NCI-H2029 treated with DMSO at 0.1 percent for 48 hours (cell line): ENCODE data around the gene IRGM.
"Not testable (repeated sequence)": the region's sequence is repeated elsewhere in the genome, so short reads cannot be mapped to it uniquely, and the experiment has no call there.

Experiments used
- DNase-seq: peaks from one replicate; lab custom pipeline; 2025; lab: John Stamatoyannopoulos, UW

IRGM gene, protein sequence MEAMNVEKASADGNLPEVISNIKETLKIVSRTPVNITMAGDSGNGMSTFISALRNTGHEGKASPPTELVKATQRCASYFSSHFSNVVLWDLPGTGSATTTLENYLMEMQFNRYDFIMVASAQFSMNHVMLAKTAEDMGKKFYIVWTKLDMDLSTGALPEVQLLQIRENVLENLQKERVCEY

DNA sequence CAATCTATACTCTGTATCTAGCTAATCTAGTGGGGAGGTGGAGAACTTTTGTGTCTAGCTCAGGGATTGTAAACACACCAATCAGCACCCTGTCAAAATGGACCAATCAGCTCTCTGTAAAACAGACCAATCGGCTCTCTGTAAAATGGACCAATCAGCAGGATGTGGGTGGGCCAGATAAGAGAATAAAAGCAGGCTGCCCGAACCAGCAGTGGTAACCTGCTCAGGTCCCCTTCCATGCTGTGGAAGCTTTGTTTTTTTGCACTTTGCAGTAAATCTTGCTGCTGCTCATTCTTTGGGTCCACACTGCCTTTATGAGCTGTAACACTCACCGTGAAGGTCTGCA lies at the start of gene IRGM:
Gene IRGM, plus strand, starts transcription at position 214 of the 346 bp plus-strand sequence. CDS start 1,603 bp downstream, outside the sequence.
- not testable (repeated sequence) for DNase-seq

DNA sequence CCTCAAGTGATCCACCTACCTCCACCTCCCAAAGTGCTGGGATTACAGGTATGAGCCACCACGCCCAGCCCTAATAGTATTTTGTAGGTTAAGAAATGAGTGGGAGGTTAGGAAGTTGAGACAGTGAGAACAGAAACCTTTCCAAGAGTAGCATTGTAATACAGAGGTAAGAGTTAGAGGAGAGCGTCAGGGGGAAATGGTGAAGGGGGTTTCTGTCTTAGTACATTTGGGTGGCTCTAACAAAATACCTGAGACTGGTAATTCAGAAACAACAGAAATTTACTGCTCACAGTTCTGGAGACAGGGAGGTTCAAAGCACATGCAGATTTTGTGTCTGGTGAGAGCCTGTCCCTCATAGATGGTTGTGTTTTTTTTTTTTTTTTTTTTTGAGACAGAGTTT lies 48.9 kb upstream of the IRGM start:
- DNase-seq: no peak

DNA sequence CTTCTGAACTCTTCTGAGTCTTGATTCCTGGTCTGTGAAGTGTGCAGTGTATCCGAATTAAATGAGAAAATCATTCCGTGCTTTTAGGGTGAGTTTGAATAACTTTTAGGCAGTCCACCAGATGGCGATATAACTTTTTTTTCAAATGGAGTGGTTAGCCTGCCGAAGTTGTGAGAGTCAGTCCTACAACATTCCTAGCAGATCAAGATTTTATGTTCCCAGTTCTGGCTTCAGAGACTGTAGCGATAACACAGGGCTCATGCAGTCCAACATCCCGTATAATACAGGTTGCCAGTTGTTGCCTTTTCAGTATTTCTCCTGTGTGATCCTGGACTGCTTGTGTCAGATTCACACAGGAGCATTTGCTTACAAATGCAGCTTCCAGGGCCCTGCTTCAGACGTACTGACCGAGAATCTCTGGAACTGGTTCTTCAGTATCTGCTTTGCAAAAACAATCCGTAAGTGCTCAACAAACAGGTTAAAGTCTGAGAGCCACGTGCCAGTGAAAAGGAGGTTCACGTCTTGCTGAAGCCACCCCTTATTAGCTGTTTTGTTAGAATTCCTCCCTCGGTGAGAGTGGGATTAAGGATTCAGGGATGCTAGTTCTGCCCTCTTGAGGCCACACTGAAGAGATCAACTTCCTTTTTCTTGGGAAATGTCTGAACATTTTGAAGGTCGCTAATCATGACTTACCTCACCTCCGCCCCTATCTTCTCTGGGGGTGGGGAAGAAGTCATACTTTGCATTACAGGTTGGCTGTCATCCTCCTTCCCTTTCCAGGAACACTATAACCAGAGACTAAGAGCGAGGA lies 45.0 kb upstream of the IRGM start:
- DNase-seq: peak; percentile 11

DNA sequence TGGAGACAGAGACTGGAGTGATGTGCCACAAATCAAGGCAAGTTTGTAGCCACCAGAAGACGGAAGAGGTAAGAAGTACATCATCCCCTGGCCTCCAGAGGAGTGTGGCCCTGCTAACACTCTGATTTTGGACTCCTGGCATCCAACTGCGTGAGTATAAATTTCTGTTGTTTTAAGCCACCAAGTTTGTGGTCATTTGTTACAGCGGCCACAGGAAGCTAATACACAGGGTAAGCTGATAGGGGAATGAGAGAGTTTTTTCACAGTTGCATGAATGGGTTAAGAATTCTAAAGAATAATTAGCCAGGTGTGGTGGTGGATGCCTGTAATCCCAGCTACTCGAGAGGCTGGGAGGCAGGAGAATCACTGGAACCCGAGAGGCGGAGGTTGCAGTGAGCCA lies 41.9 kb upstream of the IRGM start:
- DNase-seq: no peak

DNA sequence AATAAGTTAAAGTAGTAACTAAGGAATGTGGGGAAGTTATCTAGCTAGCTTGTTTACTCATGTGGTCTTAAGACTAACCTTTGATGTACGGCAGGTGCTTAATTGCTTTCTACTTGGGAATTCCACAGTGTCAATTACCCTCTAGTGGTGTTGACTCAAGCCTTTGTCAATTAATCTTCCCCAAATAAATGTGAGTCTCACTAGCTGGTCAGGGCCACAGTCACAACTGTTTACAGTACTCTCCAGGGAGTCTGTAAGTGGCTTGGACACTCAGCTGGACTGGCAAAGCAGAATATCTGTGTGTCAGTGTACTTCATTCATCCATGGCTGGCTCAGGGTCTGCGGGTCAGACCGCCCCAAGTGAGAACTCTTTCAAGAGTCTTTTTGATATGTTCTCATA lies 37.0 kb upstream of the IRGM start:
- DNase-seq: no peak

DNA sequence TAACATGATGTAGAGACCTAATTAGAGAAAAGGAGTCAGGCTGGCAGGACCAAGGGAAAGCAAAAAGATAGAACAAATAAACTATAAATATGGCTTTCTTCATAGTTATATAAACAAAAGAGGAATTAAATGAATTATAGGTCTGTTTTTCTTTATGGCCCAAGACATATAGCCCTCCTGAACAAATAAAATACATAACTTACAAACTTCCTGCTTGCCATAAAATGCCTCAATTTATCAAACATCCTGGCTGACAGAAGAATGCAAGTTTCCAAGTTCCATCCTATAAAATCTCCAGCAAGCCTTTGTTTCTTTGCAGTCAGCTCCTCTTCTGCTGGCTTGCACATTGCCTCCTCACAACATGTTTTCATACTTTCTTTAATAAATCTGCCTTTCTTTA lies 31.3 kb upstream of the IRGM start:
- DNase-seq: no peak

DNA sequence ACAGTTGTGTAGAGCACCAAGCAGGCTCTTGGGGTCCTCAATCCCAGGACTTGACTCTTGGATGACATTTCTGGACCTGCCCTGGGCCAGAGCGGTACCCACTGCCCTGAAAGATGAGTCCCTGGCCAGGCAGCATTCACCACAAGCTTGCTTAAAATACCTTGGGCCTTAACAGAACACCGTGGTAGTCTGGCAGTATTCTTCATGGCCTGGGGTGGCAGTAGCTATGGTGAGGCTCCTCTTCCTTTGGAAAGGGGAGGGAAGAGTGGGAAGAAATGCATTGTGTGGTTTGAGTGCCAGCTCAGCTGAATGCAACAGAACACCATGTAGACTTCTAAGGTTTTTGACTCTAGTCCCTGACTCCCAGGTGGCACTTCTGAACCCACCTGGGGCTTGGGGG lies 29.4 kb upstream of the IRGM start:
- DNase-seq: no peak

DNA sequence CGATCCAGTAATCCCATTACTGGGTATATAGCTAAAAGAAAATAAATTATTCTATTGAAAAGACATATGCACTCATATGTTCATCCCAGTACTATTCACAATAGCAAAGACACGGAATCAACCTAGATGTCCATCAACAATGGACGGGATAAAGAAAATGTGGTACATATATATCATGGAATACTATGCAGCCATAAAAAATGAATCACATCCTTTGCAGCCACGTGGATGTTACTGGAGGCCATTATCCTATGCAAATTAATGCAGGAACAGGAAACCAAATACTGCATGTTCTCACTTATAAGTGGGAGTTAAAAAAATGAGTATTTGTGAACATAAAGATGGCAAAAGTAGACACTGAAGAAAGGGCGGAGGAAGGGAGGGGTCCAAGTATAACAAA lies 16.6 kb upstream of the IRGM start:
- DNase-seq: no peak

DNA sequence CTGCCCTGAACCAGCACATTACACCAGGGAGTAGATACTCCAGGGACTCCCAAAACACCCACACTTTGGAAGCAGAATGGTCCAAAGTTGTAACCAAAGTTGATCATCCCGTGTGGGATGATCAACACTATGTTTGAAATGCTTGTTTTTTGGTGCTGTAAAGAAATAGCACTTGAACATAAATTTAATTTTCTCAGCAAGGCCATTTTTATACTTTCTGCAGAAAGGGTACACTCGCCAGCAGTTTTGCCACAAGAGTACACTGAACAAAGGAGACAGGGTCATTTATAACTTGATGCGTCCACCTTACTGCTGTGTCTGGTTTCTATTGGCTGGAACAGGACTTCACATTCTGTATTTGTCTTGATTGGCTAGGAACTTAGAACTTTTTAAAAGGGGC lies 14.5 kb upstream of the IRGM start:
- DNase-seq: not testable (repeated sequence)

DNA sequence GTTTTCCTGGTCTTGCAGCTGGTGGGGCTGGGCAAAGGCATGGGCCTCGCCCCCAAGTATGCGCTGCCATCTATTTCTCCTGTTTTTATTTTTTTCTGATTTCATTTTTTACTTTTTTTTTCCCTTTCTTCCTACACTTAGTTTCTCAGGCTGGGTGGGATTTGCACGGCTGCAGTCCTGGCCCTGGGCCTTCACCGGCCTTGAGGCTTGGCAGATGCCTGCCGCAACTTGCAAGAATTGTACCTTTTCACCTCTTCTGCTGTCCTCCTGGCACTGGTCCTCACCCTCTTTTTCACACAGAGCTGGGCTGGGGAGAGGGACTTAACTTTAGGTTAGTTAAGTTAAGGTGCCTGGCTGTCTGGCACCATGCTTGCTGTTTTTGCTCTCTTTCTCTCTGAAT lies 10.3 kb upstream of the IRGM start:
- DNase-seq: no peak

DNA sequence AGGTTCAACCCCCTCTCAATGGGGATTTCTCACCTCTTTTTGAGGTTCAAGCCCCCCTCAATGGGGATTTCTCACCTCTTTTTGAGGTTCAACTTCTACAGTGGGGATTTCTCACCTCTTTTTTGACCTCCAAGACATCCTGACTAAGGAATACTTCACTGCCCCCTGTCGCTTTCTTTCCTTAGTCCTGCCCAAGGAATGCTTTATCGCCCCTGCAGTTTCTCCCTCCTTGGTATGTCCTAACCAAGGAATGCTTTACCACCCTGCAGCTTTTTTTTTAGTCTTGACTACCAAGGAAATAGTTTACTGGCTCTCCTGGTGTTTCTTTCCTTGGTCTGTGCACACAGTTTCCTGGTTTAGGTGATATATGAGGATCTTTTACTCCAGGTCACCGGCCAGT lies 9.6 kb upstream of the IRGM start:
- no peak for DNase-seq

DNA sequence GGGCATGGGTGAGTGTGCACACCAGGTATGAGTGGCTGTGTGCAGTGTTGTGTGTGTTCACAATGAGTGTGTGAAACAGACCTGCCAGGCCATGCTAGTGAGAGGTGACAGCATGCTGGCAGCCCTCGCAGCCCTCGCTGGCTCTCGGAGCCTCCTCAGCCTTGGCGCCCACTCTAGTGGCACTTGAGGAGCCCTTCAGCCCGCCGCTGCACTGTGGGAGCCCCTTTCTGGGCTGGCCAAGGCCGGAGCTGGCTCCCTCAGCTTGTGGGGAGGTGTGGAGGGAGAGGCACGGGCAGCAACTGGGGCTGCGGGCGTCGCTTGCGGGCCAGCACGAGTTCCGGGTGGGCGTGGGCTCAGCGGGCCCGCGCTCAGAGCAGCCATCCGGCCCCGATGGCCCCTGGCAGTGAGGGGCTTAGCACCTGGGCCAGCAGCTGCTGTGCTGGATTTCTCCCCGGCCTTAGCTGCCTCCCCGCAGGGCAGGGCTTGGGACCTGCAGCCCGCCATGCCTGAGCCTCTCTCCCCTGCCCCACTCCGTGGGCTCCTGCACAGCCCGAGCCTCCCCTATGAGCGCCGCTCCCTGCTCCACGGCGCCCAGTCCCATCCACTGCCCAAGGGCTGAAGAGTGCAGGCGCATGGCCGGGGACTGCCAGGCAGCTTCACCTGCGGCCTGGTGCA lies 999 bp upstream of the IRGM start:
- not testable (repeated sequence) for DNase-seq

DNA sequence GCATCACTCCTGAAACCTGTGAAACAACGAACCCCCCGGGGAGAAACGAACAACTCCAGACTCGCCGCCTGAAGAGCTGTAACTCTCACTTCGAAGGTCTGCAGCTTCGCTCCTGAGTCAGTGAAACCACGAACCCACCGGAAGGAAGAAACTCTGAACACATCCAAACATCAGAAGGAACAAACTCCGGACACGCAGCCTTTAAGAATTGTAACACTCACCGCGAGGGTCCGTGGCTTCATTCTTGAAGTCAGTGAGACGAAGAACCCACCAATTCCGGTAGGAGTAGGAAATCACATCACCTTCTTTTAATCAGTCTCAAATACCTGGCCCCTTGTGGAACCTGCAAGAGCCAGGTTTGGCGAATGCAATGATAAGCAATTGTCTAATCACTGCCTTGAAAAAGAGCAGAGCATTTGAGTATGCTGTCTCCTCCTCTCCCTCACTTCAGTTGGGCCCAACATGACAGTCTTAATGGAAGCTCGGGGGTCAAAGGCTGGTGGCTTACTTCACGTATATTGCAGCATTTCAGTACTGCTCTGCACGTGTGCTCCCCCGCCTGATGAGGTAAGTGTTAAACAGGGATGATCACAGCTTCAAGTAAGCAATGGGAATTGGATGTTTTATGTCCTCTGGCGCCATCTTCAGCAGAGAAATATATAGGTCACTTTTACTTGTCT lies 473 bp downstream of the IRGM start:
- peak; percentile 44 for DNase-seq

DNA sequence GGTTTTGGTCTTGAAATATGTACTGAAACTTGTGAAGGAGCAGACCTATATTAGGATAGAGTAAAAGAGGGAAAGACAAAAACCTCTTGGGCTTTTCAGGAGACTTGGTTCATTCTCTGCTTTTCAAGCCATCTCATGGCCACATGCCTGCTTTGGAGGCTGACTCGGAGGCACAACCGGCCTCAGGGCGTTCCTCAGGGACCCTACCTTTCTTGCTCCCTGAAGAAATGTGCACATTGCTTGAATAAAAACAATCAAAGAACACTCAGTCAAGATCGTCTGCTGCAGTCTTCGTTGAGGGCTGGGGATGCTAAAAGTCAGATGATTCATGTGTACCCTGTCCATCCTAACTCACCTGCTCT lies 994 bp downstream of the IRGM start:
- DNase-seq: no peak

DNA sequence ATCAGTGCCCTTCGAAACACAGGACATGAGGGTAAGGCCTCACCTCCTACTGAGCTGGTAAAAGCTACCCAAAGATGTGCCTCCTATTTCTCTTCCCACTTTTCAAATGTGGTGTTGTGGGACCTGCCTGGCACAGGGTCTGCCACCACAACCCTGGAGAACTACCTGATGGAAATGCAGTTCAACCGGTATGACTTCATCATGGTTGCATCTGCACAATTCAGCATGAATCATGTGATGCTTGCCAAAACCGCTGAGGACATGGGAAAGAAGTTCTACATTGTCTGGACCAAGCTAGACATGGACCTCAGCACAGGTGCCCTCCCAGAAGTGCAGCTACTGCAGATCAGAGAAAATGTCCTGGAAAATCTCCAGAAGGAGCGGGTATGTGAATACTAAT lies 1.9 kb downstream of the IRGM start:
- DNase-seq: no peak

DNA sequence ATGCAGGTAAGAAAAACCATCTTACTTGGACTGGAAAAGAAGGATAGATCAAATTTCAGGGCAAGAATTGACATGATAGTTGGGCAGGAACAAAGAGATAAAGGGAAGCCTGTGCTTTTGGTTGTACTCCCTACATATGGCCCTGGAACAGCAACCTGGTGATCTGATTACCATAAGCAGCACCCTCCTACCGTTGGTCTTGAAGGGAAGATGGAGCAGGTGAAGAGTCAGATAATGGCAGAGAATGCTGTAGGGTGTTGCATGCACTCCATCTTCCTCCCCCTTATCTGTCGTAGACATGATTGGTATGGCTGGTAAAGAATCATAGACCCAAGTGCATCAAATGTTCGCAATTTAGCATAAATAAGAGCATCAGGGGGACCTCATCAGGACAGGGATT lies 4.7 kb downstream of the IRGM start:
- DNase-seq: no peak

DNA sequence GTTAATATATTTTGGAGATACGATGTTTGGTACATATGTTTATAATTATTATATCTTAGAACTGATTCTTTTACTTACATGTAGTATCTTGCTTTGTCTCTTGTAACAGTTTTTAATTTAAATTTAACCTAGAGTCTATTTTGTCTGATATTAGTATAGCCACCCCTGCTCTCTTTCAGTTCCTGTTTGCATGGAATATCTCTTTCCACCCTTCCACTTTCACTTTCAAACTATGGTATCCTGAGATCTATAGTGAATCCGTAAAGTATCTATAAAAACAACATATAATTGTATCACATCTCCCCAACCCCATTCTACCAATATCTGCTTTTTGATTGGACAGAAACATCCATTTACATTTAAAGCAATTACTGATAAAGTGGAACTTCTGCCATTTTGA lies 7.2 kb downstream of the IRGM start:
- no peak for DNase-seq

DNA sequence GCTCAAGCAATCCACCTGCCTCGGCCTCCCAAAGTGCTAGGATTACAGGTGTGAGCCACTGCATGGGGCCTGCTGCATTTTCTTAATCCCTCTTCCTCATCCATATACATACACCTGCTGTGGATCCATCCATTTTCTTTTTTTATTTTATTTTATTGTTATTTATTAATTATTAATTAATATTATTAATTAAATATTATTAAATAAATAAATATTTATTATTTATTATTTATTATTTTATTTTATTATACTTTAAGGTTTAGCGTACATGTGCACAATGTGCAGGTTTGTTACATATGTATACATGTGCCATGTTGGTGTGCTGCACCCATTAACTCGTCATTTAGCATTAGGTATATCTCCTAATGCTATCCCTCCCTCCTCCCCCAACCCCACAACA lies 10.4 kb downstream of the IRGM start:
- DNase-seq: not testable (repeated sequence)

DNA sequence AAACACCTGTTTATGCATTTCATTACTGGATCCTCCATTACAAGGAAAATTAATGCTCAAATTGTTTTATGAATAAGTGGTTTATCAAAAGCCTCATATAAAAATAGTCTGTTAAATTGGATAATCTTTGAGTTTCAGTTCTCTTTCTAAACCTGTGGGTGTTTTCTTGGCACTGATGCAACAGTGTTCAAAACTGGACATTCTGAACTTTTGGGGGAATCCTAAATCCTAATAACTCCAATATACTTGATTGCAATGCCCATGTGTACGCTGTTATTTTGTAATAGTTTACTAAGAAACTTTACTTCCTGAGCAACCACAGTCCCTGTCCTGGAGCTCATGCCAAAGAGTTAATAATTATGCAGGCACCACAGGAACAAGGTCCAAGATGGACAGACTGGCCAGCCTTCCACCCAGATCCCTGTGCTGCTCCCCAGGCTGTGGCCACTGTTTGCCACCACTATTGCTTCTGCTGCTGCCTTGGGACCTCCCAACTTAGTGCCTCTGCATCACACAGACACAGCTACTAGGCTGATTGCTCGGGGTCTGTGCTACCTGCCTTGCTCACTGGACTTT lies 14.0 kb downstream of the IRGM start:
- no peak for DNase-seq

DNA sequence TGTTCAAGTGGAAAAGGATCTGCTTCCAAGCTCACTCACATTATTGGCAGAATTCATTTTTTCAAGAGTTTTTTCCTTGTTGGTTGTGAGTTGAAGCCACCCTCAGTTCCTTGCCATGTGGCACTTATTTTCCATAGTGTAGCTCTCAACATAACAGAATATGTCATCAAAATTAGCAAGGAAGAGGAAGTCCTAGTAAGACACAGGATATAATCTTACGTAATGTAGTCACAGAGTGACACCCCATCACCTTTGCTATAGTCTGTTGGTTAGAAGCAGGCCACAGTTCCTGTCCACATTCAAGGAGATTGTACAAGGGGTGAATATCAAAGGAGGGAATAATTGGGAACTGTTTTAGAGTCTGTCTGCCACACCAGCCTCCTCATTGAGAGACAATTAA lies 15.7 kb downstream of the IRGM start:
- no peak for DNase-seq

DNA sequence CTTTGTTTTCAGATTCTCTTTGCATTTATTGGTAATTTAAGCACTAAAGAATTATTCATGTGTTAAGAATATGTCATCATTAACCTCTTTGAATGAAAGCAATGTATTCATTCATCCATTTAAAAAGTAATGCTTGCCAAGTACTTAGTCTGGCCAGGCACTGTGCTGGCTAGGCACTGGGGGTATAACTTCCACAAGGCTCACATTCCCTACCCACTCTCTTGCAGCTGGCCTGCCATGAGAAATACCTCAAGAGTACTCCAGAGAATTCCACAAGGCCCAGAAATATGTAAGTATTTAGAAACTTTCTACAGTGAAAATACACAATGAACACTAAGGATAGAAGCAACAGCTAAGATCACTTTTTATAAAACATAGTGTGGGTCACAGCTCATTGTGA lies 33.0 kb downstream of the IRGM start:
- DNase-seq: no peak
